ENCODE results near the gene EHD4.

The EHD4 gene

DNA sequence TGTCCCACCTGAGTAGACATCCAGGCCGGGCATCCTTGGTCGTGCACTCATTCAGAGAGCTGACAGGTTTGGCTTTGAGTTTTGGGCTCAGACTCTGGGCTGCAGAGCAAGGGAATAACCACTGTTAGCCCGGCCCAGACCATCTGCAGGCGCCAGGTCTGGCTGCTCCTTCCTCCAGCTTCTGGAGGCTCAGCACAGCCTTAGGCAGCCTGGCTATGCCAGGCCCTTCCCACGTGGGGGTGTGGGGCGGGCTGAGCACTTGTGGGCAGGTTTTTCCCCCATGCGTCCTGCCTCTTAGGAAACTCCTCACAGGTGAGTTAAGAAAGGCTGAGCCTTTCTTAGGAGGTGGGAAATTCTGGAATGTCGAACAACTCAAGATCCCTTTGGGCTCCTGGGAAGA is 122.5 kb downstream of the EHD4 start:
- TF ChIP-seq POLR2AphosphoS5 (IDR thresholded peaks at IDR 0.05; ENCODE audit: low read depth, low read length), result no peak
- TF ChIP-seq SIN3A (IDR thresholded peaks at IDR 0.05; ENCODE audit: borderline replicate concordance, insufficient read depth, low read length), result no peak
- TF ChIP-seq REST (IDR thresholded peaks at IDR 0.05; ENCODE audit: insufficient read depth in 1 of 2, low read depth in 2 of 2, low read length in 2 of 2), result no peak
- no peak for TF ChIP-seq TAF1 (IDR thresholded peaks at IDR 0.05; ENCODE audit: borderline replicate concordance, insufficient read depth, low read length)
- TF ChIP-seq FOXP2 (optimal IDR thresholded peaks at IDR 0.05; ENCODE audit: borderline replicate concordance, extremely low read depth, extremely low read length, insufficient read depth), result no peak

GRCh38 chr15:41849204-41849603 is 123.2 kb downstream of the EHD4 start:
- TF ChIP-seq POLR2AphosphoS5 (IDR thresholded peaks at IDR 0.05; ENCODE audit: low read depth, low read length) (no peak), FOXP2 (optimal IDR thresholded peaks at IDR 0.05; ENCODE audit: borderline replicate concordance, extremely low read depth, extremely low read length, insufficient read depth) (no peak), TAF1 (IDR thresholded peaks at IDR 0.05; ENCODE audit: borderline replicate concordance, insufficient read depth, low read length) (no peak)

GRCh38 chr15:41848631-41849030 is 123.7 kb downstream of the EHD4 start:
- TF ChIP-seq FOXP2 (optimal IDR thresholded peaks at IDR 0.05; ENCODE audit: borderline replicate concordance, extremely low read depth, extremely low read length, insufficient read depth) (no peak), TAF1 (IDR thresholded peaks at IDR 0.05; ENCODE audit: borderline replicate concordance, insufficient read depth, low read length) (no peak), REST (IDR thresholded peaks at IDR 0.05; ENCODE audit: insufficient read depth in 1 of 2, low read depth in 2 of 2, low read length in 2 of 2) (no peak), POLR2AphosphoS5 (IDR thresholded peaks at IDR 0.05; ENCODE audit: low read depth, low read length) (no peak), SIN3A (IDR thresholded peaks at IDR 0.05; ENCODE audit: borderline replicate concordance, insufficient read depth, low read length) (no peak)

GRCh38 chr15:41847981-41848380 is 124.4 kb downstream of the EHD4 start:
- TF ChIP-seq FOXP2 (optimal IDR thresholded peaks at IDR 0.05; ENCODE audit: borderline replicate concordance, extremely low read depth, extremely low read length, insufficient read depth), result no peak
- no peak for TF ChIP-seq REST (IDR thresholded peaks at IDR 0.05; ENCODE audit: insufficient read depth in 1 of 2, low read depth in 2 of 2, low read length in 2 of 2)
- TF ChIP-seq SIN3A (IDR thresholded peaks at IDR 0.05; ENCODE audit: borderline replicate concordance, insufficient read depth, low read length), result no peak
- TF ChIP-seq POLR2AphosphoS5 (IDR thresholded peaks at IDR 0.05; ENCODE audit: low read depth, low read length), result no peak
- TF ChIP-seq TAF1 (IDR thresholded peaks at IDR 0.05; ENCODE audit: borderline replicate concordance, insufficient read depth, low read length), result no peak

GRCh38 chr15:41847206-41847605 is 125.2 kb downstream of the EHD4 start:
- TF ChIP-seq SIN3A (IDR thresholded peaks at IDR 0.05; ENCODE audit: borderline replicate concordance, insufficient read depth, low read length), result no peak
- no peak for TF ChIP-seq POLR2AphosphoS5 (IDR thresholded peaks at IDR 0.05; ENCODE audit: low read depth, low read length)
- TF ChIP-seq FOXP2 (optimal IDR thresholded peaks at IDR 0.05; ENCODE audit: borderline replicate concordance, extremely low read depth, extremely low read length, insufficient read depth), result no peak

Data from PFSK-1 (cell line).